ENCODE measurements around the gene BTN2A1.
"Not testable (repeated sequence)": the region's sequence is repeated elsewhere in the genome, so short reads cannot be mapped to it uniquely, and the experiment has no call there.

The BTN2A1 gene

DNA sequence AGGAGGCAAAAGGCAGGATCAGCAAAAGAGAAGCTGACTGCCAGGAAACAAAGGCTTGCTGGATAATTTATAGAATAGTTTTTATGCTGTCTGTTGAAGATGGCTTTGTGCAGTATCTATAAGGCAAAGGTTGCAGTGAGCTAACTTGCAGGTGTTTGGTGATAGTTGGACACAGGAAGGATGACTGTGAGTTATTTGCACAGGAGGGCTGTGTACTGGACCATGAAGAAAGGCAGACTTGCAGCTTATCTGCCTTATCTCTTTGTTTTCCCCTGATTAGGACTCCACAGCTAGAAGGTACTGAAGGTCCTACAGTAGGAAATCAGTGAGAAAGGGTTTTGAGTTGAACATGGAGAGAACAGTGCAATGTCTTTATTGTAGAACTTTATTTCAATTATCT lies 44.4 kb downstream of the BTN2A1 start:
- H3K4me3 ChIP-seq (ENCODE audit: low read depth, low read length): no peak overlapping the region
- TF ChIP-seq, protein P1, sequence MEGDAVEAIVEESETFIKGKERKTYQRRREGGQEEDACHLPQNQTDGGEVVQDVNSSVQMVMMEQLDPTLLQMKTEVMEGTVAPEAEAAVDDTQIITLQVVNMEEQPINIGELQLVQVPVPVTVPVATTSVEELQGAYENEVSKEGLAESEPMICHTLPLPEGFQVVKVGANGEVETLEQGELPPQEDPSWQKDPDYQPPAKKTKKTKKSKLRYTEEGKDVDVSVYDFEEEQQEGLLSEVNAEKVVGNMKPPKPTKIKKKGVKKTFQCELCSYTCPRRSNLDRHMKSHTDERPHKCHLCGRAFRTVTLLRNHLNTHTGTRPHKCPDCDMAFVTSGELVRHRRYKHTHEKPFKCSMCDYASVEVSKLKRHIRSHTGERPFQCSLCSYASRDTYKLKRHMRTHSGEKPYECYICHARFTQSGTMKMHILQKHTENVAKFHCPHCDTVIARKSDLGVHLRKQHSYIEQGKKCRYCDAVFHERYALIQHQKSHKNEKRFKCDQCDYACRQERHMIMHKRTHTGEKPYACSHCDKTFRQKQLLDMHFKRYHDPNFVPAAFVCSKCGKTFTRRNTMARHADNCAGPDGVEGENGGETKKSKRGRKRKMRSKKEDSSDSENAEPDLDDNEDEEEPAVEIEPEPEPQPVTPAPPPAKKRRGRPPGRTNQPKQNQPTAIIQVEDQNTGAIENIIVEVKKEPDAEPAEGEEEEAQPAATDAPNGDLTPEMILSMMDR (IDR thresholded peaks at IDR 0.05; ENCODE audit: borderline replicate concordance, insufficient read depth, low read depth, low read length): no peak

DNA sequence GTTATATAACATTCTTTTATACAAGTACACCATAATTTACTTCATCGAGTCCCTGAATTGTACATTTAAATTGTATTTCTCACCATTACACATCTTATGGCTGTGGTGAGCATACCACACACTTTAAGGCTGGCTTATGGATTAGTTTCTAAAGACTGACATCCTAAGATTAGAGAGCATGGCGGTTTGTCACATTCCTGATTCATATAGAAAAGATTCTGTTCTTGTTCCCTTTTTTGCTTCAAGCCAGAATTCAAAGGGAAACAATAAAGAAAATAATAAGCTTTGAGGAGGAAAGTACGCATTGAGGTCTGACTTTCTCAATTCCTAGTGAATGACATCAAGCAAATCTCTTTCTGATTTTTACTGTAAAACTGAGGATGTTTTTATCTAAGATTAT lies 44.9 kb downstream of the BTN2A1 start:
- TF ChIP-seq, protein P1 (IDR thresholded peaks at IDR 0.05; ENCODE audit: borderline replicate concordance, insufficient read depth, low read depth, low read length): no peak
- H3K4me3 ChIP-seq (ENCODE audit: low read depth, low read length): no peak overlapping the region

DNA sequence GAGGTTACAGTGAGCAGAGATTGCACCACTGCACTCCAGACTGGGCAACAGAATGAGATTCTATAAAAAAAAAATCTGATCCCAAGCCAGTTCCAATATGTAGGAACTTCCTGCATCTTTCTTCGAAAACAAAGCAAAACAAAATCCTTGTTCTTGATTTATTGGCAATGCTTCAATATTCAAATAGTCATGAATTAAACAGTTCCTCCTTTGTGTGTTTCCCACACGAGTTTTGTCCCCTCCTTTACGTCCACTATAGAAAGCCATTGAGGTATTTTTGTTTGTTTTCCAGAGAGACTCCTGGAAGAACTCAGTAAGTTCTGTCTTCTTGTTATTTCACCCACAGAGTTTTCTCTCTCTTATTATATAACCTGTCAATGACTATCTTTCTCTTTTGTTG lies 49.9 kb downstream of the BTN2A1 start:
- no peak overlapping the region for H3K4me3 ChIP-seq (ENCODE audit: low read depth, low read length)
- TF ChIP-seq, protein P1 (IDR thresholded peaks at IDR 0.05; ENCODE audit: borderline replicate concordance, insufficient read depth, low read depth, low read length): no peak

DNA sequence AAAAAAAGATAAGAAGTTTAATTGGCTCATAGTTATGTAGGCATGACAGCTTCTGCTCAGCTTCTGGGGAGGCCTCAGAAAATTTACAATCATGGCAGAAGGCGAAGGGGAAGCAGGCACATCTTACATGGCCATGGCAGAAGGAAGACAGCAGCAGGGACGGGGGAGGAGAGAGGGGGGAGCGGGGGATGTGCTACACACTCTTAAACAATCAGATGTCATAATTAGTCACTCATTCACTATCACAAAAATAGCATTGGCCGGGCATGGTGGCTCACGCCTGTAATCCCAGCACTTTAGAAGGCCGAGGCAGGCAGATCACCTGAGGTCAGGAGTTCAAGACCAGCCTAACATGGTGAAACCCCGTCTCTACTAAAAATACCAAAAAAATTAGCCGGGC lies 53.3 kb downstream of the BTN2A1 start:
- not testable (repeated sequence) for H3K4me3 ChIP-seq (ENCODE audit: low read depth, low read length)

DNA sequence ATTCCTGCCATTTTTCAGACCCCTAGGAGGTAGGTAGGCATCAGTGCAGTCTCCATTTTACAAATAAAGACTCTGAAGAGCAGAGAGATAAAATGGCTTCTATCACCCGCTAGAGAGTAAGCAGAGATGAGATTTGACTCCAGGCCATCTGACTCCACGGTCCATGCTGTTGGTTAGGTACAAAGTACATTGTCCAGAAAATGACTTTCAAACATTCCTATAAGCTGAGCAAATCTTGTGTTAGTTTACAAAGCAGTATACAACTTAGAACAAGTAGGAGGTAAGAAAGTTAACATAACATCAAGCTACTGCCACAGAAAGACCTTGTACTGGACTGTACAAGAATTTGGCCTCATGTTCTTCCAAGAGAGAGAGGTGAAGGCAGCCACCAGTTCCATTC lies 57.2 kb downstream of the BTN2A1 start:
- H3K4me3 ChIP-seq (ENCODE audit: low read depth, low read length): no peak overlapping the region
- TF ChIP-seq, protein P1 (IDR thresholded peaks at IDR 0.05; ENCODE audit: borderline replicate concordance, insufficient read depth, low read depth, low read length): no peak

DNA sequence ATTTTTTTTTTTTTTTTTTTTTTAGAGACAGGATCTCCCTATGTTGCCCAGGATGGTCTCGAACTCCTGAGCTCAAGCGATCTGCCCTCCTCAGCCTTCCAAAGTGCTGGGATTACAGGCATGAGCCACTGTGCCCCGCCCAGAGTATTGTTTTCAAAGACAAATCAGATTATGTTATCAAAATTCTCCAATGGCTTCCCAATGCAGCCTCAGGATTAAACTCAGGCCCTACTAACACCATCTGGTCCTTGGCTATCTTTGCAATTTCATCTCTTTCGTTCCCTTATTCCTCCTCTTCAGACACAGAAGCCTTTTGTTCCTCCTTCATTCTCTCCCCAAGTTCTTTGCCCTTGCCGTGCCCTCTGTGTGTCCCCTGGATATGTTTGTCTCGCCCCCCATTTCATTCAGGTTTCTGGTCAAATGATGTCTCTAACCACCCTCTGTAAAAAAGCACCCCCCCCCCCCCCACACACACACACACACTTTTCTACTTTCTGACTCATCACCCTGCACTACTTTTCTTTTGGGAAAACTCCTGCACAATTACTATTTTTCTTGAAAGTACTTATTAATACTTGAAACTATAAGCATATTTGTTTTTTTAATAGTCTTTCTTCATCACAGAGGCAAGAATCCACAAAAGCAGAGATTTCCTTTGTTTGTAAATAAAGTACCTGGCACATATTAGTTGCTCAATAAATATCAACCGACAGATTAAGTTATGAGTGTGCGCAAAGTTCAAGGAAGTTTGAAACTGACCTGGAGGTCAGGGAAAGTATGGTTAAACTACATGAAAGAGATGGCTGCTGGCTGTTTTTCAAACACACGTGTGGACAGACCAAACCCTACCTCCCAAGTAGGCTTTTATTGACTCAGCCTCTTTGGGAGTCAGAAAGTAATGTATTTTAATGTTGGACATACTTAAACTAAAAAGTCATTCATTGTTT lies 59.0 kb downstream of the BTN2A1 start:
- no peak overlapping the region for H3K4me3 ChIP-seq (ENCODE audit: low read depth, low read length)
- TF ChIP-seq, protein P1 (IDR thresholded peaks at IDR 0.05; ENCODE audit: borderline replicate concordance, insufficient read depth, low read depth, low read length): no peak

Data from GM12875 (cell line).